ENCODE measurements around the gene CCDC97. TPM values are rescaled to one million over a fixed set of nuclear protein-coding genes. Genes with fewer than 3 reads are reported as not detected.

CCDC97 gene
- total RNA-seq, 1 donor from 2014 or later: 30.3 TPM

DNA sequence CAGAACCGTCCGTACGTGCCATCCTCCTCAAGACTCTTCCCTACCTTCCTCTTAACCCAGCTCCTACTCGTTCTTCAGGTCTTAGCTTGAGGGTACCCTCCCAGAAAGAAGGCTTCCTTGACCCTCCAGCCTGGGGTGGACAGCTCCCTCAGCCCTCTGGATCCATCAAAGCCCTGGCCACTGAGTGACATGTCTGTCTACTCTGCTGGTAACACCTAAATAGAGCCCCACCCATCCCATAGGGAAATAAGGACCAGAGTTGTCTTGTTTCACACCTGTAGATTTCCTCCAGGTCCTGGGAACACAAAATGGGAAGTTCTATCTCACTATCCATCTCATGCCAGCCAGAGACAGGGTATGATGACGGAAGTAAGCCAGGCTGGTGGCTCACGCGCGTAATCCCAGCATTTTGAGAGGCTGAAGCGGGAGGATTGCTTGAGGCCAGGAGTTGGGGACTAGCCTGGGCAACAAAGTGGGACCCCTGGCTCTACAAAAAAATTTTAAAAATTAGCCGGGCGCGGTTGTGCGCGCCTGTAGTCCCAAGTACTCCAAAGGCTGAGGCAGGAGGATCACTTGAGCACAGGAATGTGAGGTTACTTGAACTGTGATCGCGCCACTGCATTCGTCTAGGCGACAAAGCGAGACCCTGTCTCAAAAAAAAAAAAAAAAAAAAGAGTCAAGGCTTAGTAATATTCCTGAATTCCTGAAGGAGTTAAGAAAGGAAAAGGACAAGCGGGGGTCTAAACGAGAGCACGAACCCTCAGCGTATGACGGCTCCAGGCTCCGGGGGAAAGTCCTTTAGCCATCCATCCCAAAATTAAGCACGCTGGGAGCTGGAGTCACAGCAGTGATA is 566 bp upstream of the CCDC97 start:
- Histone ChIP-seq H3K9me3 (no peaks in the 10 kb centered on the region), H3K36me3 (peaks cover 60% of the 10 kb centered on the region), H3K27me3 (ENCODE audit: low read depth) (no peaks in the 10 kb centered on the region), H3K4me1 (peaks cover 48% of the 10 kb centered on the region), H3K27ac (peak overlapping the region; percentile 94), H3K4me3 (peak overlapping the region; percentile 76)
- no peak for TF ChIP-seq CTCF (IDR thresholded peaks at IDR 0.05)
- DNase-seq (no peak), ATAC-seq (peak; percentile 40 to 56)
- intact Hi-C loops (cut with DNase I): no loop called here

GRCh38 chr19:41311072-41311471 is 1.1 kb downstream of the CCDC97 start:
- Histone ChIP-seq H3K4me1 (peaks cover 48% of the 10 kb centered on the region), H3K27me3 (ENCODE audit: low read depth) (no peaks in the 10 kb centered on the region), H3K9me3 (no peaks in the 10 kb centered on the region), H3K36me3 (peaks cover 60% of the 10 kb centered on the region), H3K4me3 (peak overlapping the region; percentile 76), H3K27ac (peak overlapping the region; percentile 94)
- DNase-seq (no peak), ATAC-seq (no peak)
- intact Hi-C loops (cut with DNase I): no loop called here
- TF ChIP-seq CTCF (IDR thresholded peaks at IDR 0.05): no peak

DNA sequence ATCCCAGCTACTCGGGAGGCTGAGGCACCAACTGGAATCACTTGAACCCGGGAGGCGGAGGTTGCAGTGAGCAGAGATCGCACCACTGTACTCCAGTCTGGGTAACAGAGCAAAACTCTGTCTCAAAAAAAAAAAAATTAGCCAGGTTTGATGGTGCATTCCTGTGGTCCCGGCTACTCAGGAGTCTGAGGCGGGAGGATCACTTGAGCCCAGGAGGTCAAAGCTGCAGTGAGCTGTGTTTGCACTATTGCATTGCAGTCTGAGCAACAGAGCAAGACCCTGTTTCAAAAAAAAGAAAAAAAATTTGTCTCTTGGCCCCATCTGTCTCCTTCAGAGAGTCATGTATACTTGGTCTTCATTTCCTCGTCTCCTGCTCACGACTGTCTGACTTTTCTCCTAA is 1.6 kb downstream of the CCDC97 start:
- no peak for ATAC-seq
- no peak overlapping the region for H3K27ac ChIP-seq
- H3K27me3 ChIP-seq (ENCODE audit: low read depth): no peaks in the 10 kb centered on the region
- DNase-seq: peak; percentile 24
- no peak for TF ChIP-seq CTCF (IDR thresholded peaks at IDR 0.05)
- H3K4me1 ChIP-seq: peaks cover 44% of the 10 kb centered on the region
- H3K9me3 ChIP-seq: no peaks in the 10 kb centered on the region
- peaks cover 60% of the 10 kb centered on the region for H3K36me3 ChIP-seq
- intact Hi-C loops (cut with DNase I): no loop called here
- no peak overlapping the region for H3K4me3 ChIP-seq

DNA sequence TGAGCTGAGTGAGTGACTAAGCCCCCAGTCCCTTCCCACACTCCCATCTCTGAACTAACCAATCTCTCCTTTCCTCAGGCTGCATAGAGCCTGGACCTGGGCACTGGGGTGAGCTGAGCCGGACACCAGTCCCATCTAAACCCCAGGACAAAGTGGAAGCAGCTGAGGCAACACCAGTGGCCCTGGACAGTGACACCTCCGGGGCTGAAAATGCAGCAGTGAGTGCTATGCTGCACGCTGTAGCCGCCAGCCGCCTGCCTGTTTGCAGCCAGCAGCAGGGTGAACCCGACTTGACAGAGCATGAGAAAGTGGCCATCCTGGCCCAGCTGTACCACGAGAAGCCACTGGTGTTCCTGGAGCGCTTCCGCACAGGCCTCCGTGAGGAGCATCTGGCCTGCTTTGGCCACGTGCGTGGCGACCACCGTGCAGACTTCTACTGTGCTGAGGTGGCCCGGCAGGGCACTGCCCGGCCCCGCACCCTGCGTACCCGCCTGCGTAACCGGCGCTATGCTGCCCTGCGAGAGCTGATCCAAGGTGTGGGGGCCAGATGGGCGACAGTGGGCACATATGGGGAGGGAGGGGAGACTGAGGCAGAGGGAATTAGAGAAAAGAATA is 6.4 kb downstream of the CCDC97 start:
- DNase-seq (peak; percentile 33), ATAC-seq (no peak)
- Histone ChIP-seq H3K9me3 (no peaks in the 10 kb centered on the region), H3K36me3 (peaks cover 94% of the 10 kb centered on the region), H3K27me3 (ENCODE audit: low read depth) (no peaks in the 10 kb centered on the region), H3K4me3 (no peak overlapping the region), H3K27ac (no peak overlapping the region), H3K4me1 (peaks cover 11% of the 10 kb centered on the region)
- no peak for TF ChIP-seq CTCF (IDR thresholded peaks at IDR 0.05)
- intact Hi-C loops (cut with DNase I): no loop called here

DNA sequence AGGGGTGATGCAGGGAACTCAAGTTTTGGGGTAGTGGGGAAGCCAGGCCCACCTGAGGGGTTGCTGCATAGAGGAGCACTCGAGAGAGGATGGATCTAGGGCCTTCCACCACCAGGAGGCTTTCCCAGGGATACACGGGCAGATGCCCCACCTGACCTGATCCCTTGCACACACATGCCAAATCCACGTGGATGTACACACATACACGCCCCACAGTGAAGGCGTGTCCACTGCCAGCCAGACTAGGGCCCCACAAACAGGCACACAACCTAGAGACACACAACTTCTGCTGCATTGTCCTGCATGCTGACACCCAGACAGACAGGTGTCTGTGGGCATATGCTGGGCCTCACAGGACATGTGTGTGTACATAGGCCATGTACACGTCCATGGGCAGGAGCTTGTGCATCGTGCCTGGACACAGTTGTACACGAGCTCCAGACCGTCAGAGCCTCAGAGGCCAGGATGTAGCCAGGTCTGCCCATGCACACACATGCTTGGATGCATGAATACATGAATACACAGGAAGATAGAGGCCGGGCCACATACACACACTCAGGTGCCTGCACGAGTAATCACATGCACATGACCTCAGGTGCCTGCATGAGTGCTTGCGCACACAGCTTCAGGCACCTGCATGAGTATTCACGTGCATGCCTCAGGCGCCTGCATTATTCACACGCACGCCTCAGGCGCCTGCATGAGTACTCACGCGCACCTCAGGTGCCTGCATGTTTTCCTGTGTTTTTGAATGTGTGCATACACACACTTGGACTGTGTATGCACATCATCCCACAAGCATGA is 8.9 kb downstream of the CCDC97 start:
- intact Hi-C loops (cut with DNase I): no loop called here
- H3K36me3 ChIP-seq: peaks cover 88% of the 10 kb centered on the region

More for the DNA sequence above, 8.9 kb downstream of the CCDC97 start:
- no peak for TF ChIP-seq CTCF (IDR thresholded peaks at IDR 0.05)
- Histone ChIP-seq H3K4me1 (peaks cover 28% of the 10 kb centered on the region), H3K4me3 (no peak overlapping the region), H3K27me3 (ENCODE audit: low read depth) (no peaks in the 10 kb centered on the region), H3K27ac (no peak overlapping the region), H3K9me3 (no peaks in the 10 kb centered on the region)
- DNase-seq: peak; percentile 25
- ATAC-seq: no peak
